ENCODE results near the gene FRAS1.

GRCh38 chr4:78145008-78145407 is 87.9 kb downstream of the FRAS1 start:
- TF ChIP-seq CTCF (IDR thresholded peaks at IDR 0.05) (no peak), POLR2A (IDR thresholded peaks at IDR 0.05) (no peak)

Measured in Peyer's patch (tissue), 4 donors.